NCI-H1105 (cell line): Measurements from ENCODE around the gene ACAP3.
"Not testable (repeated sequence)": the region's sequence is repeated elsewhere in the genome, so short reads cannot be mapped to it uniquely, and the experiment has no call there.

ENCODE experiments used
- DNase-seq: peaks from one replicate; lab custom pipeline; 2025; lab: John Stamatoyannopoulos, UW

The ACAP3 gene

DNA sequence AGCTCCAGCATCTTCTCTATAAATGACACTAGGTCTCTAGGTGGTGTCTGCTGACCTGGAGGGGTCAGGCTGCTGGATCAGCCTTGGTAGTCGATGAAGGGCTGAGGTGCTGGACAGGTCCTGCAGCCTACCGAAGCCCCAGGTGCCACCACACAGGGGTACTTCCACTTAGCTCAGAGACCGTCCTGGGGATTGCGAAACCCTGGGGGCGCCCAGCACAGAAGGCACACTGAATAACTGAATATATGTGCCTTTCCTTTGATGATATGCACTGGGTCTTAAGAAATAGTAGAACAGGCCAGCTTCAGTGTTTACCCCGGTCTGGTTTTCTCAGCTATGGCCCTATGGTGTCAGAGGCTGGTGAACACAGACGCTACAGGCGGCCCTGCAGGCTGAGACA lies 45.0 kb downstream of the ACAP3 start:
- no peak for DNase-seq

DNA sequence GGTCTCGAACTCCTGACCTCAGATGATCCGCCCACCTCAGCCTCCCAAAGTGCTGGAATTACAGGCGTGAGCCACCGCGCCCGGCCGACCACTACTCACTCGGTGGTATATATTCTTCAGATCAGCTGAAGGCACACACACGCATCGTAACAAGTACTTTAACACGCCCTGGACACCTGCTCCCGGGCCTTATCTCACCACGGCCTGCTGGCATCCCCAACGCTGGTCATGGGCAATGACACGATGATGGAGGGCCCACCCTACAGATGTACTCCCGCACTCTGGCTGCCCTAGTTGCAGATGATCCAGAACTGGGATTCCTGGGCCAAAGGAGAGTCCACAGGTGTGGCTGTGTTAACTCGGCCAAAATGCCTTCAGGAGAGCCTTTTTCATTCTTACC lies 45.7 kb downstream of the ACAP3 start:
- no peak for DNase-seq

DNA sequence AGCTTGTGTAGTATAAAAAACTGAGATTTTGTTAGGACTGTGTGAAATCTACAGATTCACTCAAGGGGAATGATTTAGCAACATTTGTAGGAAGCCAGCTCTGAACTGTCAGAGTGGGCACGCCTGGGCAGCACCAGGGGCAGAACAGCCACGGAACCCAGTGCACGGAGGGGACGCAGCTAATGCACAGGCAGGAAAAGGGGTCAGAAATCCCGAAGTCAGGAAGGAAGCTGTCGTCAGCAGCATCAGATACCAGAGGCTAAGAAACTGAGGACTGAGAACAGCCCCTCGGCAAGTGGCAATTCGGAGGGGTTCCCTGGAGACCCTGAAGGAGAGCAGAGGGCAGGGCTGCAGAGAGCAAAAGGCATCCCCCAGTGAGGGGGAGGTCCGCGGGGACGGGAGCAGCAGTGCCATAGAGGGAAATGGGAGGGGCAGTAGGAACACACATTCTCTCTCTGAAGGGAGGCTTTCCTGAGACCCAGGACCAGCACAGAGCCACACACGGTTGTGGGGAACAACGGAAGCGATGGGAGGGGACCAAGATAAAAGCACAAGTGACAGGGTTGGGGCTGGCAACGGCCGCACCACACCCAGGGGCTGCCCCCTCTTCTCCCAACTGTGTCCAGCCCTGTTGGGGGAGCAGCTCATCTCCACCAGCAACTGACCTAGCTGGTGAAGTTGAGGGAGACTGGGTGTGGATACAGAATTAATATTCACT lies 46.7 kb downstream of the ACAP3 start:
- no peak for DNase-seq

DNA sequence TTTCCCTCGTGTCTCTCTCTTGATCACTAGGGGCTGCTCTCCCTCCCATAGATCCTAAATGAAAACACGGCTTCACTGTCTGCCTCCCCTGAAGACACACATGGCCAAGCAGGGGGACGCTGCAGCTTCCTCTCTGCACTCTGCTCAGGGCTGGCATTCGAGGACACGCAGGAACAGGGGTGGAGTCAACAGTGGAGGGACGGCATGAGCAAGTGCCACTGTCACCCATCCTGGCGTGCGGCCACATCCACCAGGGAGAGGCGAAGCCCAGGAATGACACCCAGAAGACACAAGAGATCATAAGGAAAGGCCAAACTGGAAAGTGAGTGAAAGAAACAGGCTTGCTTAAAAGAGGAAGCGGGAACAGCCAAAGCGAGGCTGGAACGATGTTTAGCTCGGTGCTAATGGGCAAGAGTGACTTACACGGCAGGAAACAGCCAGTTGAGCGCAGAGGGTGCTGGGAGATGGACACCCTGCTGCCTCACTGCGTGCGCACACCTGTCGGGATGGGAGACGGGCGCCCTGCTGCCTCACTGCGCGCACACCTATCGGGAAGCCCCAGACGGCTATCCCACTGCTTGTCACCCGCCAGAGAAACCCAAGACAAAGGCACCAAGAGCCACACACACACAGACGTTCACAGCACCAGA lies 47.7 kb downstream of the ACAP3 start:
- DNase-seq = no peak

DNA sequence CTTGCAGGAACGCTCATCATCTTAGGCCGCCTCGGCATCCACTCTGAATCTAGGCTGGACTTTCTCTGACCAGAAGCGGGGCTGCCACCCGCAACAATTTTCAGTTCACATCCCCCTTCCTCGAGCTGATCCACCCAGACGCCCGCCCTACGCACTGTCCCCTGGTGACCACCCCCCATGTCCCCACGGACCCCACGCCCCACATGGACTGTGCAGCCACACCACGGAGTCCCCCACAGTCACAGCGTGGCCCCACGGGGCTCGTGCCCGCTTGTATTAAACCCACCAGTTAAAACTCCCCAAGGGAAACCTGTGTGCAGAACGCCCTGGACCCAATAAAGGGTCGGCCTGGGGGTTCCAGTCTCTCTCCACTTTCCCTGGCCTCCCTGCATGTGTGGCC lies 48.2 kb downstream of the ACAP3 start:
- no peak for DNase-seq

DNA sequence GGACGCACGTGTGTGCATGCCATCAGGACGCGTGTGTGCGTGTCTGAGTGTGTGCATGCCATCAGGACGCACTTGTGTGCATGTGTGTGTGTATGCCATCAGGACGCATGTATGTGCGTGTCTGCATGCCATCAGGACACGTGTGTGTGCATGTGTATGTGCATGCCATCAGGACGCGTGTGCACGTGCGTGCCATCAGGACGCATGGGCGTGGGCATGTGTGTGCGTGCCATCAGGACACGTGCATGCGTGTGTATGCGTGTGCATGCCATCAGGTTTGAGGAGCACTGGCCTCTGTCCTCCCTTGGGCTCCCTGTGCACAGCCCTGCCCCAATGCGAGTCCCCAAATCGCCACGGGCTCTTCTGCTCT lies 48.6 kb downstream of the ACAP3 start:
- DNase-seq = no peak

DNA sequence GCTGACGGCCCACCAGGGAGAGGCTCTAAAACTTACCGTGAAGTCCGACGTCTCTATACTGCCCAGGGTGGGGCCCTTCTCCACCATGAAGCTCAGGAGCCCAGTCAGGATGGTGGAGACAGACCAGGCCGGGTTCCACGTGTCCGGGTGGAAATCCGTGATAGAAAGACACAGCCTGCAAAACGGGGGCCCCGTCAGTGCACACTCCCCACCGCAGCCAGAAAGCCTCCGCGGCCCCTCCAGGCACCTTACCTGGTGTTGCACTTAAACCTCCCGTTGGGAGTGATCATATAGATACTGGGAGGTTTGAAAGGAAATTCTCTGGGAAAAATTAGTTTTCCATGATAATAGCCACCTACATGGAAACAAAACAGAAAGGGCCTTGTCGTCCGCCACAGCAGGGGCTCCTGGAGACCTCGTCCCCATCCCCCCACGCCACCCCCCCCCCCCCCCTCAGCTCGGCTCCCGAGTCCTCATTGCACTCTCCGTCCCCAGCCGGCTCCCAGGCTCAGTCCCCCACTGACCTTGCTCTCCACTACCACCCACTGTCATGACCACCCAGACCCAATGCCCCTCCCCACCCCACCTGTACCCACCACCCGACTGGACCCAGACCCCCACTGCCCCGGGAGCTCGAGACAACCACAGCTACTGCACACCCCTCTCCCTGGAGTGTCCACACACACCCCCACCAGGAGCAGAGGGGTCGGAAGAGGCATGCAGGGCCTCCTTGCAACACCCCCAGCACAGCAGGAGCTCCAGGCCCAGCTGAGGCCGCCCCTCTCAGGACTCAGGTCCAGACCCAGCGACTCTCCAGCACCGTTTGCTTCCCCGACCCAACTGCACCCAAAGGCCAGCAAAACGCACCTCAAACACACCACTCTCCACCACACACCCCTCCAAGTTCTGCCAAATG lies 50.5 kb downstream of the ACAP3 start:
- no peak for DNase-seq

DNA sequence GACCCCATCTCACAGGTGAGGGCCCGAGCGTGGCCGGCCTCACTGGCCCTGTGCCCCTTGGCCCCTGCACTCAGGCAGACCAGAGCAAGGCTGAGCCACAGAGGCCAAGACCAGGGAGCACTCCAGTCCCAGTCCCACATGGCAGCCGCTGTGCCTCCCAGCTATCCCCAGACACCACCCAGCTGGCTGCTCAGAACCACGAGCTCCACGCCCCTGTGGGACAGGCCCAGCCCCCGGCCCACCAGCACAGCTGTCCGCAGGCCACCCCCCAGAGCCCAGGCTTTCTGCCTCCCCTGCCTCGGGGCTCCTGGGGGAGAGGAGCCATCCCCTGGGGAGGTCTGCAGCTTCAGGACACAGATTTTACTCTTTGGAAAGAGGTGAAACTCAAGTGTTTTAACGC lies 52.1 kb downstream of the ACAP3 start:
- DNase-seq = no peak

DNA sequence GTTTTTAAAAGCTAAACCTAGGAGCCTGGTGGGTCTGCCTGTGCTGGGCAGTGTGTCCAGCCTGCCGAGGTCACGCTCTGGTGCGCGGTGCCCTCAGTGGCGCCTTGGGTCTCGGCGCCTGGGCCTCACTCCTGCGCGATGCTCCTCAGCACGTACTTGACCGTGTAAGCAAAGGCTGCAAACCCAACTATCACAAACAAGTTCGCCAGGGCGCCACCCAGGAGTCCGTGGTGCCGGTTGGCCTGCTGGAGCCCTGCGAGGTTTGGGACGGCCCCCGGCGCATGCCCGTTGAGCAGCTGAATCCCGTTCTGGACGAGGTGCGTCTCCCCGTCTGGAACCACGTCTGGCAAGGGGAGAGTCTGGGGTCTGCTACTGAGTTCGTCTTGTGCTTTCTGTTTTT lies 52.7 kb downstream of the ACAP3 start:
- DNase-seq = no peak

DNA sequence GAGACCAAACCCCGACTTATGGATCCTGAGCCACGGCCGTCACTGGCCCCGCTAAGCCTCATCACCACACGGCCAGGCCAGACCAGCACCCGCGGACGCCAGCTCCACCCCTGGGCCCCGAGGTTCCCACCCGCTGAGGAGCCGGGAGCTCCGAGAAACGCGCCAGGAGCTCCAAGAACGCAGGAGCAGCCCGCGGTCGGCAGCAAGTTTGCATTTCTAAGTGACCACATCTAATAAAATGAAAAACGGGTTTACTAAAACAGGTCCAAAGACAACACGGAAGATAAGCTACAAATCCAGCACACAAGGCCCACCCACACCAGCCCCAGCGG lies 53.1 kb downstream of the ACAP3 start:
- no peak for DNase-seq

DNA sequence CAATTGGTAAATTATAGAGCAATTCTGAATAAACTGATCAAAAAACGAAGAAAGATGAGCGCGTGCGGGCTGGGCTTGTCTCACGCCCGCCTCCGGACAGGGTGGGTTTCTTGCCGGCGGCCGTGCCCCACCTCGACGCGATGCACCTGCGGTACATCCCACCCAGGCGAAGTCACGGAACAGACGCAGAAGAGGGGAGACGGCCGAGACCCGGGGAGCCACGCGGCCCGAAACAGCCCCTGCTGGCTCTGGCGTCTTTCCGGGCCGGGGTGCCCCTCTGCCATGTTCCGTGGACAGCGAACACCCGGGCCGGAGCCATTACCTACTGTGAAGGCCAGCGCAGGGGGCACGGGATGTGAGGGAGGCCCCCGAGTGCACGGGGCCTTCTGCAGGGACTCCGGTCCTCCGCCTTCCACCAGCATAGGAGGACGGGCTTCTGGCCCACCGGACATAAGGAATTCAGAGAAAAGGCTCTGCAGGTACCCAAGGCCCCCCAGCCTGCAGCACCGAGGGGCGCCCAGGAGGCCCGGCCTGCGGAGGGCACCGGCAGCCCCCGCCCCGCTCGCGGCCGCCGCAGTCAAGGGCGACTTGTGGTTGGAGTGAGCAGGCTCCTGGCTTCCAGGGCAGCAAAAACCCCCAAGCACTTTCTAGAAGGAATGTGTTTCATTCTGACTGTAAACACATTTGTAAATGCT lies 53.6 kb downstream of the ACAP3 start:
- no peak for DNase-seq

DNA sequence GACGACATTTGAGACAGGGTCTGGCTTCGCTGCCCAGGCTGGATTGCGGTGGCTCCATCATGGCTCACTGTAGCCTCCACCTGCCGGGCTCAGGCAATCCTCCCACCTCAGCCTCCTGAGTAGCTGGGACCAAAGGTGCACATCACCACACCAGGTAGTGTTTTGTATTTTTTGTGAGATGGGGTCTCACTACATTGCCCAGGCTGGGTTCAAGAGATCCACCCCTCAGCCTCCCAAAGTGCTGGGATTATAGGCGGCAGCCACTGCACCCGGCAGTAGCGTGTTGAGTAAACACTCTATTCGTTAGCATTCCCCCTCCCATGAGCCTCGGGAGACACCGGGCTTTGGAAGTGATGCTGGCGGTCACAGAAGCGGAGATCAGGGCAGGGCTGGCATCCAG lies 54.4 kb downstream of the ACAP3 start:
- no peak for DNase-seq

DNA sequence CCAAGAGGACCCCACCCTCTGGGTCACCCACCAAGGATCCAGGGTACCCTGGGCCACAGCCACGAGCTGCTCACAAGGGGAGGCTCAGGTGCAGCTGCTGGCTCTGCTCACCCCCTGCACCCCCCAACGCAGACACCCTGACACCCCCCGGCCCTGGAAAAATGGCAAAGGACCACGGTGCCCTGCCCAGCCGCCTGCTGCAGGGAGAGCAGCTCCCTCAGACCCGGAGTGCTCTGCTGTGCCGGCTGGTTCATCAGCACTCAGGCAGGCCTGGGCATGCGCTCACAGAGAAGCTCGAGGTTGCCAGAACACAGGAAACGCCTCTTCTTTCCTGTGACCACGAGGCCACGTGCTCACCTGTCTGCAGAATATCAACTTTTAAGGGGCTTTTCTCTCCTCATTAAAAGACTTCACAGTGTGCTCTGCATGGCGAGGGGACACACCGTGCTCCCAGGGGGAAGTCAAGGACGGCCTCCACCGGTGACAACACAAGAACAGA lies 56.9 kb downstream of the ACAP3 start:
- DNase-seq = peak; percentile 81

DNA sequence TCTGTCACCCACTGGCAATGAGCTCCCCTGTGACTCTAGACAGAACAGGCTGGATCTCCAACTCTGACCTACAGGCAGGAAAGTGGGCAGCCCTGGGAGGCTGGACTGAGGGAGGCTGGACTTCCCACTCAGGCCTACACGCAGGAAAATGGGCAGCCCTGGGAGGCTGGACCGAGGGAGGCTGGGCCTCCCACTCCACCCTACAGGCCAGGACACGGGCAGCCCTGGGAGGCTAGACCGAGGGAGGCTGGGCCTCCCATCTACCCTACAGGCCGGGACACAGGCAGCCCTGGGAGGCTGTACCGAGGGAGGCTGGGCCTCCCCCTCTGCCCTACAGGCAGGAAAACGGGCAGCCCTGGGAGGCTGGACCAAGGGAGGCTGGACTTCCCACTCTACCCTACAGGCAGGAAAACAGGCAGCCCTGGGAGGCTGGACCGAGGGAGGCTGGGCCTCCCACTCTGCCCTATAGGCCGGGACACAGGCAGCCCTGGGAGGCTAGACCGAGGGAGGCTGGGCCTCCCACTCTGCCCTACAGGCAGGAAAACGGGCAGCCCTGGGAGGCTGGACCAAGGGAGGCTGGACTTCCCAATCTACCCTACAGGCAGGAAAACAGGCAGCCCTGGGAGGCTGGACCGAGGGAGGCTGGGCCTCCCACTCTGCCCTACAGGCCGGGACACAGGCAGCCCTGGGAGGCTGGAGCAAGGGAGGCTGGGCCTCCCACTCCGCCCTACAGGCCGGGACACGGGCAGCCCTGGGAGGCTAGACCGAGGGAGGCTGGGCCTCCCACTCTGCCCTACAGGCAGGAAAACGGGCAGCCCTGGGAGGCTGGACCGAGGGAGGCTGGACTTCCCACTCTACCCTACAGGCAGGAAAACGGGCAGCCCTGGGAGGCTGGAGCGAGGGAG lies 59.5 kb downstream of the ACAP3 start:
- DNase-seq = not testable (repeated sequence)

DNA sequence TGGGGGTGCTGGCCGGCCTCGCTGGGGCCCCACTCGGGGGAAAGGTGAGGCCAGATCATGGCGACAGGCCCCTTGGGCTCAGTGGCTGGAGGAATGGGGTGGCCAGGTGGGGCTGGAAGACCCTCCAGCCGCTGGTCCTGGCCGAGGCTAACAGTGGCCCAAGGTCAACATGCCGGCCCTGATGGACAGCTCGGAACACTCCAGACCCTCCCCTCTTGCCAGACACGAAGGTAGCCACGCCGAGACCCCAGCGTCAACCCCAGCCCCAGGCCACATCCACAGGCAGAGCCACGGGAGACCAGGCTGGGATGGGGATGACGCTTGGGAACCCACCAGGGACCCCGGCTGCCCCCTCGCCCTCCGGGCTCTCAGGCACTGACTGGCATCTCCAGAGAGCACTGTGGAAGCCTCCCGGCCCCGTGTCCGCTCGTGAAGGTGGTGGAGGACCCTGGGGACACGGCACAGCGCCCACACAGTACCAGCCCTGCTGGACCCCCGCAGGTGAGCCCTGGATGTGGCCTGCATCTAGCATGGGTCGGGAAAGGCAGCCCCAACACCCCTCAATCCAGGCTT lies 60.3 kb downstream of the ACAP3 start:
- no peak for DNase-seq

DNA sequence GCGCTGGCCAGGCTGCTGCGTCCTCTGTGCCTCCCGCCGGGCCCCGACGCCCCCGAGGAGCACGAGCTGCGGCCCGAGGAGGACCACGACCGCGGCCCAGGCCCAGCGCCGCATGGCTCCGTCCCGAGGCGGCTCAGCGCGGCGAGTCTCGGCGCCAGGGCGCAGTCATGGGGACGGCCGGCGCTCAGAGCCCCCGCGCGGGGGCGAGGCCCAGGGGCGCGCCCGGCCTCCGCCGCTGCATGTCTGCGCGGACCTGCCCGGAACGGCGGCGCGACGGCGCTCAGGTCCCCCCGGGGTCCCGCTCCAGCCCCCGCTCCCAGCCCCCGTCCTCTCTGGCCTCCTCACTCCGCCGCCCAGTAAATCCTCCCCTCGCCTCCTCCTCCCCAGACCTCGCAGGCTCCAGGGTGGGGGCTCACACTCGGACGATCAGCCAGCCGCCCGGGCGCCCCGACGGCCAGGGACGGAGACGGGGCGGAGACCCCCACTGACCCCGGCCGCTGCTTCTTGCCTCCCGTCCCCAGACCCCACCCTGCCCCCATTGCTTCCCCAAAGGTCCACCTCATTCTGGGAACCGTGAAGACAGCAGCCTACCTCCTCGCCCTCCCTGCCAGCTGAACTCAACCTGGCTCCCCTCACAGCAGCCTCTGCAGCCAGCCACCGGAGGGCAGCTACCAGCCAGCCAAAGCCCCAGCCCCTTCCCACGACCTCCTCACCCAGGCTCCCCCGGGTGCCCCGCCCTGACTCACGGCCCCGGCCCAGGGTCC lies 61.0 kb downstream of the ACAP3 start, which contains the start of gene C1QTNF12:
Gene C1QTNF12 (minus strand): TSS at position 146 of the 764 bp plus-strand sequence. CDS start 32 bp downstream, at position 114.
- no peak for DNase-seq

DNA sequence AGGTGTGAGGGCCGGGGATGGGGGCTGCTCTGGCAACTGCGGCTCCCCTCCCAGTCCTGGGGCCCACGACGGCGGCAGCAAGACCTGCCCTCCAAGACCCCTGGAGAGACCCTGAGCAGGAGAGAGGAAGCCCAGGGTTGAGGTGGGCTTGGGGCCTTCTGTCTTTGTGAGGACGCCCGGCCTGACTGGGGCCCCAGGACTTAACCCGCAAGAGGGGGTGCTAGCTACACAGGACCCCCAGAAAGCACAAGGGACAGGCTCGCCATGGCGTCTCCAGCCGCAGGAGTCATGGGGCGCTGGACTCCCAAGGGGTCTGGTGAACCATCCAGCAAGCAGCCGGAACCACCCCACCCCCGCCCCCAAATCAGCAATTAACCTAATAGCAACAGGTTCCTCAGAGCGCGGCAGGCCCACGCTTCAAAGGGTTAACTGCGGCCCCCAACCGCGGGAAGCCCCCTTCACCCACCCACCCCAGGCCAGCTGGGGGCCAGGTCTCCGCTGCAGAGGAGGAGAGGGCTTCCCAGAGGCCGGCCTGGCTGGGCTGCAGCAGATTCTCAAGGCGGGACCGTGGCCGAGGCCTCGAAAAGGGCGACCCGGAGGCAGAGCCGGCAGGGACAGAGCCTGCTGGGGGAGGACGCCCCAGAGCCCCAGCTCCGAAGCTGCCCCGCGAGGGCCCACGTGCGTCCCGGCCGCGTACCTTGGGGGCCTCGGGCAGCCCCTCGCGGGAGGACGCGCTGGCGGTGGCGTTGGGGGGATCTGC lies 61.7 kb downstream of the ACAP3 start:
- DNase-seq = no peak

DNA sequence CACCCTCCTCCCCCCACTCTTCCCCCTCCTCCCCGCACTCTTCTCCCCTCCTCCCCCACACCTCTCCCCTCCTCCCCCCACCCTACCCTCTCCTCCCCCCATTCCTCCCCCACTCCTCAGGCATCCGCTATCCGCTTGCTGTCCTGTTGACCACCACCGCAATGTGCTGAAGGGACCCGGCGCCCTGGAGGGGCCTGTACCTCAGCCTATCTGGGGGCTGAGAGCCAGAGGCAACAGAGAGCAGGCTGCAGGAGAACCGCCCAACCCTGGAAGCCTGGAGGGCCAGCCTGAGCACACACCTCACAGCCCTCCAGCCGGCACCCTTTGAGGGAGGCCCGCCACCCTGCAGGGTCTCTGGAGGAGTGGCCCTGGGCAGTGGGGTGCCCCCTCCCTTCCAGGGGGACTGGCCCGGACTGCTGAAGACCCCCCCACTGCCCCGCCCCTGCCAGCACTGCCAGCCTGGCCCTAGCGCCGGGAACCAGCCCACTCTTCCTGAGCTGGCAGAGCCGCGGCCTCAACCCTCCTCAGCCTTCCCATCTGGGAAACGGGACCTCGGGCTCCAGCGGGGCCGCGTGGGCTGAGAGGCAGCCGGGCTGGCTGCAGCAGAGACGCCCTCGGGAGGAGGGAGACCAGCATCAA lies 62.4 kb downstream of the ACAP3 start:
- DNase-seq = no peak
